Uterus (tissue), 2 donors: ENCODE data around the gene SORT1.

Experiments
- POLR2A ChIP-seq, 2 donors: fragments of 450-650 bp; IDR thresholded peaks; one replicate each; pipeline ENCODE4 v1.6.1; 2016; ENCODE audit warnings: antibody characterized with exemption in 2 of 2, mild to moderate bottlenecking in 1 of 2, moderate library complexity in 1 of 2
- TF ChIP-seq, protein P1 (sequence below), 4 experiments: fragments of 200-600 bp in 2 of 4; fragments of 450-650 bp in 2 of 4; sonication (generic) in 2 of 4; IDR thresholded peaks; one replicate each; pipeline ENCODE4 v1.5.1; 2016 to 2019; ENCODE audit warnings: antibody characterized with exemption in 4 of 4, mild to moderate bottlenecking in 2 of 4, moderate library complexity in 1 of 4

DNA sequence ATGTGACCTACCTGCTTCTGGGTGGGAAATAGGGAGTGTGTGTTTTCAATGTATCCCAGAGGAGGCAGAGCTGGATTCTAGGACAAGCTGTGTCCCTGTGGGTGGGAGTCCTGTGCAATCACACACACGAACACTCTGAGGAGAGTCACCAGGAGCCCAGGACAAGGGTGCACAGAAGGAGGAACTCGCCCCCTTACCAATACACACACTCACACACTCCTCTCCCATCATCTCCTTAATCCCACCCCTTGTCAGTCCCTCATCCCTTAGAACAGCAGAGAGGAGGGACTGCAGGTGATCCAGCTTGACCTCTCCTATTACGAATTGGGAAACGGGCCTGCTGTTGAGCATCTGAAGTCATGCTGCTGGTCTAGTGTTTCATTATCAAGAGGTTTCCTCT, 82.4 kb downstream of the SORT1 start:
- TF ChIP-seq, protein P1, sequence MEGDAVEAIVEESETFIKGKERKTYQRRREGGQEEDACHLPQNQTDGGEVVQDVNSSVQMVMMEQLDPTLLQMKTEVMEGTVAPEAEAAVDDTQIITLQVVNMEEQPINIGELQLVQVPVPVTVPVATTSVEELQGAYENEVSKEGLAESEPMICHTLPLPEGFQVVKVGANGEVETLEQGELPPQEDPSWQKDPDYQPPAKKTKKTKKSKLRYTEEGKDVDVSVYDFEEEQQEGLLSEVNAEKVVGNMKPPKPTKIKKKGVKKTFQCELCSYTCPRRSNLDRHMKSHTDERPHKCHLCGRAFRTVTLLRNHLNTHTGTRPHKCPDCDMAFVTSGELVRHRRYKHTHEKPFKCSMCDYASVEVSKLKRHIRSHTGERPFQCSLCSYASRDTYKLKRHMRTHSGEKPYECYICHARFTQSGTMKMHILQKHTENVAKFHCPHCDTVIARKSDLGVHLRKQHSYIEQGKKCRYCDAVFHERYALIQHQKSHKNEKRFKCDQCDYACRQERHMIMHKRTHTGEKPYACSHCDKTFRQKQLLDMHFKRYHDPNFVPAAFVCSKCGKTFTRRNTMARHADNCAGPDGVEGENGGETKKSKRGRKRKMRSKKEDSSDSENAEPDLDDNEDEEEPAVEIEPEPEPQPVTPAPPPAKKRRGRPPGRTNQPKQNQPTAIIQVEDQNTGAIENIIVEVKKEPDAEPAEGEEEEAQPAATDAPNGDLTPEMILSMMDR (IDR thresholded peaks at IDR 0.05): no peak
- TF ChIP-seq POLR2A (IDR thresholded peaks at IDR 0.05): no peak
